Activated CD8-positive, alpha-beta memory T cell treated with anti-CD3 and anti-CD28 coated beads, Interleukin-2, amount 10 ng/mL, durations not matched to agents 7 days and 5 days (primary cell): ENCODE measurements around the gene DISP3. TPM values are rescaled to one million over a fixed set of nuclear protein-coding genes. Genes with fewer than 3 reads are reported as not detected.

Source experiments
- ATAC-seq: fragments of 150-1000 bp; cut with Tn5 transposase; one replicate; pipeline ENCODE4 v1.10.0; 2021; ENCODE audit warnings: moderate library complexity
- CTCF ChIA-PET: fragments of 350-600 bp; sonication (Branson Sonifier 250); formaldehyde crosslinking; loops from one replicate; lab custom pipeline; 2021; ENCODE audit warnings: antibody characterized with exemption; lab: Charles Lee
- DNase-seq: peaks from one replicate; pipeline ENCODE4 v3.0.0-alpha.2; 2020
- H3K27ac Mint-ChIP-seq: one replicate; pipeline ENCODE4 v1.8.0; 2021; ENCODE audit warnings: mild to moderate bottlenecking, mixed read lengths
- H3K27me3 Mint-ChIP-seq: one replicate; pipeline ENCODE4 v1.8.0; 2021; ENCODE audit warnings: mixed read lengths
- H3K36me3 Mint-ChIP-seq: one replicate; pipeline ENCODE4 v1.8.0; 2021; ENCODE audit warnings: mild to moderate bottlenecking, mixed read lengths
- H3K4me1 Mint-ChIP-seq: one replicate; pipeline ENCODE4 v1.8.0; 2021; ENCODE audit warnings: mixed read lengths
- H3K4me3 Mint-ChIP-seq: one replicate; pipeline ENCODE4 v1.8.0; 2021; ENCODE audit warnings: mild to moderate bottlenecking, moderate library complexity, mixed read lengths
- H3K9me3 Mint-ChIP-seq: one replicate; pipeline ENCODE4 v1.8.0; 2022; ENCODE audit warnings: low read depth, mixed read lengths
- total RNA-seq, 2 experiments: library from RNA; stranded (reverse); gene quantifications; one replicate each; pipeline ENCODE4 v1.2.3, GENCODE V29; 2021

The DISP3 gene
- total RNA-seq, 2 experiments from 2014 or later, result 0.35 to 0.54 TPM

- peaks cover 53% of the 10 kb centered on the region for H3K27me3 Mint-ChIP-seq
- H3K36me3 Mint-ChIP-seq, result peaks cover 1% of the 10 kb centered on the region
- DNase-seq (no peak), ATAC-seq (no peak)
- no peak overlapping the region for H3K27ac Mint-ChIP-seq
- peaks cover 4% of the 10 kb centered on the region for H3K4me1 Mint-ChIP-seq
- CTCF ChIA-PET, result no interaction called here
- no peak overlapping the region for H3K4me3 Mint-ChIP-seq
- H3K9me3 Mint-ChIP-seq, result no peaks in the 10 kb centered on the region
These were observed 4.8 kb downstream of the DISP3 start for GRCh38 chr1:11483581-11484320.

GRCh38 chr1:11484321-11484655 lies 5.3 kb downstream of the DISP3 start:
- no peaks in the 10 kb centered on the region for H3K9me3 Mint-ChIP-seq
- ATAC-seq, result no peak

GRCh38 chr1:11485191-11485590 lies 6.2 kb downstream of the DISP3 start:
- CTCF ChIA-PET, result no interaction called here
- peaks cover under 1% of the 10 kb centered on the region for H3K36me3 Mint-ChIP-seq
- H3K27me3 Mint-ChIP-seq, result peaks cover 50% of the 10 kb centered on the region
- no peak overlapping the region for H3K27ac Mint-ChIP-seq
- ATAC-seq (no peak), DNase-seq (no peak)
- peaks cover 3% of the 10 kb centered on the region for H3K4me1 Mint-ChIP-seq
- no peaks in the 10 kb centered on the region for H3K9me3 Mint-ChIP-seq
- H3K4me3 Mint-ChIP-seq, result no peak overlapping the region

More at GRCh38 chr1:11484321-11484655, 5.3 kb downstream of the DISP3 start:
- Mint-ChIP-seq H3K27me3 (peaks cover 53% of the 10 kb centered on the region), H3K4me3 (no peak overlapping the region), H3K4me1 (peaks cover 4% of the 10 kb centered on the region), H3K27ac (no peak overlapping the region), H3K36me3 (peaks cover 1% of the 10 kb centered on the region)
- CTCF ChIA-PET, result no interaction called here
- no peak for DNase-seq

GRCh38 chr1:11486231-11487009 lies 7.5 kb downstream of the DISP3 start:
- H3K27me3 Mint-ChIP-seq, result peaks cover 40% of the 10 kb centered on the region
- H3K4me1 Mint-ChIP-seq, result no peaks in the 10 kb centered on the region
- no peaks in the 10 kb centered on the region for H3K36me3 Mint-ChIP-seq
- ATAC-seq (no peak), DNase-seq (no peak)
- H3K27ac Mint-ChIP-seq, result no peak overlapping the region
- H3K4me3 Mint-ChIP-seq, result no peak overlapping the region
- CTCF ChIA-PET, result no interaction called here
- H3K9me3 Mint-ChIP-seq, result no peaks in the 10 kb centered on the region

- no peak overlapping the region for H3K4me3 Mint-ChIP-seq
- DNase-seq (no peak), ATAC-seq (no peak)
- no peak overlapping the region for H3K27ac Mint-ChIP-seq
- CTCF ChIA-PET, result no interaction called here
- no peaks in the 10 kb centered on the region for H3K9me3 Mint-ChIP-seq
- H3K36me3 Mint-ChIP-seq, result no peaks in the 10 kb centered on the region
- peaks cover 33% of the 10 kb centered on the region for H3K27me3 Mint-ChIP-seq
- H3K4me1 Mint-ChIP-seq, result no peaks in the 10 kb centered on the region
These were observed 8.3 kb downstream of the DISP3 start for GRCh38 chr1:11487196-11487751.

- H3K27ac Mint-ChIP-seq, result no peak overlapping the region
- peaks cover 26% of the 10 kb centered on the region for H3K27me3 Mint-ChIP-seq
- no peak overlapping the region for H3K4me3 Mint-ChIP-seq
- H3K4me1 Mint-ChIP-seq, result no peaks in the 10 kb centered on the region
- DNase-seq (no peak), ATAC-seq (no peak)
- CTCF ChIA-PET, result interaction anchor here (0.8 kb wide), 1 partner anchor 16 kb away, joined by 3 read pairs; no protein-coding TSS in a partner anchor
- H3K36me3 Mint-ChIP-seq, result no peaks in the 10 kb centered on the region
- H3K9me3 Mint-ChIP-seq, result no peaks in the 10 kb centered on the region
These were observed 9.3 kb downstream of the DISP3 start for GRCh38 chr1:11488201-11488770.

- Mint-ChIP-seq H3K4me3 (no peak overlapping the region), H3K9me3 (no peaks in the 10 kb centered on the region), H3K27me3 (peaks cover 25% of the 10 kb centered on the region), H3K36me3 (no peaks in the 10 kb centered on the region), H3K4me1 (no peaks in the 10 kb centered on the region), H3K27ac (no peak overlapping the region)
- DNase-seq (no peak), ATAC-seq (no peak)
- CTCF ChIA-PET, result interaction anchor here (0.8 kb wide), 1 partner anchor 15 kb away, joined by 3 read pairs; no protein-coding TSS in a partner anchor
These were observed 10.1 kb downstream of the DISP3 start for GRCh38 chr1:11488966-11489625.

GRCh38 chr1:11492235-11492634 lies 13.3 kb downstream of the DISP3 start:
- no peaks in the 10 kb centered on the region for H3K9me3 Mint-ChIP-seq
- H3K27me3 Mint-ChIP-seq, result peaks cover 3% of the 10 kb centered on the region
- ATAC-seq (no peak), DNase-seq (no peak)
- no peaks in the 10 kb centered on the region for H3K36me3 Mint-ChIP-seq
- CTCF ChIA-PET, result interaction anchor here (0.8 kb wide), 1 partner anchor 13 kb away, joined by 3 read pairs; the partner anchor contains the start of gene DISP3
- H3K4me3 Mint-ChIP-seq, result no peak overlapping the region
- no peaks in the 10 kb centered on the region for H3K4me1 Mint-ChIP-seq
- no peak overlapping the region for H3K27ac Mint-ChIP-seq

GRCh38 chr1:11493972-11494655 lies 15.2 kb downstream of the DISP3 start:
- no peak overlapping the region for H3K4me3 Mint-ChIP-seq
- CTCF ChIA-PET, result no interaction called here
- H3K4me1 Mint-ChIP-seq, result no peaks in the 10 kb centered on the region
- H3K27me3 Mint-ChIP-seq, result peaks cover 3% of the 10 kb centered on the region
- H3K36me3 Mint-ChIP-seq, result no peaks in the 10 kb centered on the region
- DNase-seq, result no peak
- no peaks in the 10 kb centered on the region for H3K9me3 Mint-ChIP-seq
- ATAC-seq, result no peak
- H3K27ac Mint-ChIP-seq, result no peak overlapping the region

- no peaks in the 10 kb centered on the region for H3K36me3 Mint-ChIP-seq
- no peaks in the 10 kb centered on the region for H3K4me1 Mint-ChIP-seq
- H3K4me3 Mint-ChIP-seq, result no peak overlapping the region
- CTCF ChIA-PET, result no interaction called here
- peaks cover 3% of the 10 kb centered on the region for H3K27me3 Mint-ChIP-seq
- ATAC-seq (no peak), DNase-seq (no peak)
- no peak overlapping the region for H3K27ac Mint-ChIP-seq
- no peaks in the 10 kb centered on the region for H3K9me3 Mint-ChIP-seq
These were observed 15.8 kb downstream of the DISP3 start for GRCh38 chr1:11494771-11495170.

GRCh38 chr1:11495579-11495978 lies 16.6 kb downstream of the DISP3 start:
- Mint-ChIP-seq H3K4me3 (no peak overlapping the region), H3K27me3 (peaks cover 3% of the 10 kb centered on the region), H3K4me1 (no peaks in the 10 kb centered on the region), H3K27ac (no peak overlapping the region), H3K36me3 (no peaks in the 10 kb centered on the region), H3K9me3 (no peaks in the 10 kb centered on the region)
- DNase-seq (no peak), ATAC-seq (no peak)
- CTCF ChIA-PET, result no interaction called here

- no peaks in the 10 kb centered on the region for H3K4me1 Mint-ChIP-seq
- peaks cover 7% of the 10 kb centered on the region for H3K27me3 Mint-ChIP-seq
- no peak for DNase-seq
- CTCF ChIA-PET, result no interaction called here
- no peak overlapping the region for H3K27ac Mint-ChIP-seq
- H3K9me3 Mint-ChIP-seq, result no peaks in the 10 kb centered on the region
- no peaks in the 10 kb centered on the region for H3K36me3 Mint-ChIP-seq
- ATAC-seq, result no peak
- no peak overlapping the region for H3K4me3 Mint-ChIP-seq
These were observed 17.7 kb downstream of the DISP3 start for GRCh38 chr1:11496551-11497080.
